Measurements from ENCODE around the gene RBM48.
A peak's percentile ranks its signal among the peaks of the same experiment; 100 is the strongest.
"Not testable (repeated sequence)": the region's sequence is repeated elsewhere in the genome, so short reads cannot be mapped to it uniquely, and the experiment has no call there.

Gene RBM48

DNA sequence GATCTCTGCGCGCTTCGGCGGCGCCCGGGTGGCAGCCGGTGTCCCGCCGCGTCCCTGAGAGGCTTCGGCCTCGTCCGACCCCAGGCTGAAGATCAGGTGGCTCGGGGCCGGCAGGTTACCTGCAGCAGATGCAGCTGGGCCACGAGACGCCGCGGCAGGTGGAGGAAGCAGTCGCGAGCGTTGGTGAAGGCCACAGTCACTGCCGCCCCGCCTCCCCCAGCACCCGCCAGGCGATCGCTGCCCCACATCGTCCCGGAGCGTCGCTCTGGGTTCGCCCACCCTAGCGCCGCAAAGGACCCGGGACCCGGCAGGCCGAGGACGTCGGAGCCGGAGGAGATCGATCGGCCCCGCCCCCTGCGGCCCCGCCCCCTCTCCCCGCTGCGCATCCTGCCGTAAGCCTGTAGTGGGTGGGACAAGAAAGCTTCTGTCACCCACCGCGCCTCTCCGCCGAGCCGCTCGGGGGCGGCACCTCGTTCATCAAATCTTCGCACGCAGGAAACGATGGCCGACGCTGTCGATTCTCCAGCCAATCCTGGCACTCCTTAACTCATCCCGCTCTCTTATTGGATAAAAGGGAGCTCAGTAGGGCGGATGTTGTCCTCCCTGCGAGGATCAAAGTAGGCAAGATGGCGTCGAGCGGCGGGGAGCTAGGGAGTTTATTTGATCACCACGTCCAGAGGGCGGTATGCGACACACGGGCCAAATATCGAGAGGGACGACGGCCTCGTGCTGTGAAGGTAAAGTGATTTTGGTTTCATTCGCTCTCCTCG is at the start of gene RBM48, which contains the start of gene PEX1:
Gene RBM48 (plus strand): TSS at position 608 of the 770 bp plus-strand sequence. CDS start 19 bp downstream, at position 627.
Gene PEX1 (minus strand): TSS at position 333 of the 770 bp plus-strand sequence. CDS start 85 bp downstream, at position 248.
- peak; percentile 100 for DNase-seq (ENCODE audit: low read depth)

DNA sequence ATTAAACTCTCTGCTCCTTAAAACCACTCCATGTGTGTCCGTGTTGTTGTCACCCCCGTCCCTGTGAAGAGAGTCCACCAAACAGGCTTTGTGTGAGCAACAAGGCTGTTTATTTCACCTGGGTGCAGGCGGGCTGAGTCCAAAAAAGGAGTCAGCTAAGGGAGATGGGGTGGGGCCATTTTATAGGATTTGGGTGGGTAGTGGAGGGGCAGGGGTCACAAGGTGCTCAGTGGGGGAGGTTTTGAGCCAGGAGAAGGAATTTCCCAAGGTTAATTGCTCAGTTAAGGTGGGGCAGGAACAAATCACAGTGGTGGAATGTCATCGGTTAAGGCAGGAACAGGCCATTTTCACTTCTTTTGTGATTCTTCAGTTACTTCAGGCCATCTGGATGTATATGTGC is 49.4 kb upstream of the RBM48 start:
- DNase-seq (ENCODE audit: low read depth), result not testable (repeated sequence)

DNA sequence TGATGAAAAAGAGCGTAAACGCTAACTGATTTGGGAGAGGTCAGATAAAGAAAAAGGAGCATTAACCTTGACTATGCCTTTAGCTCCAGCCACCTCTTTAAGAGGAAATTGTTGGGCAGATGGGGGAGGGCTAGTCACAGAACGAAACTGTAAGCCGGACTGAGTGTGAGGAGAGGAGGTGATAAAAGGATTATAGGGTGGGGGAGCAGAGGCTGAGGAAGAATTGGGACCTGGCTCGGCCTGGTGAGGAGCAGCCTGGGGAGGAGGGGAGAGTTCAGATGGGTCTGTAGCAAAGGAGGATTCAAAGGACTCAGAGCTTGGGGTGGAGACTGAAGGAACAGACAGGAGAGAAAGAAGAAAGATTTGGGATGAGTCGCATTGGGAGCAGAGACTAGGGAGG is 45.0 kb upstream of the RBM48 start:
- not testable (repeated sequence) for DNase-seq (ENCODE audit: low read depth)

- DNase-seq (ENCODE audit: low read depth), result not testable (repeated sequence)
Observed at GRCh38 chr7:92484226-92484625, 44.4 kb upstream of the RBM48 start.

GRCh38 chr7:92485267-92485892 is 43.2 kb upstream of the RBM48 start:
- no peak for DNase-seq (ENCODE audit: low read depth)

DNA sequence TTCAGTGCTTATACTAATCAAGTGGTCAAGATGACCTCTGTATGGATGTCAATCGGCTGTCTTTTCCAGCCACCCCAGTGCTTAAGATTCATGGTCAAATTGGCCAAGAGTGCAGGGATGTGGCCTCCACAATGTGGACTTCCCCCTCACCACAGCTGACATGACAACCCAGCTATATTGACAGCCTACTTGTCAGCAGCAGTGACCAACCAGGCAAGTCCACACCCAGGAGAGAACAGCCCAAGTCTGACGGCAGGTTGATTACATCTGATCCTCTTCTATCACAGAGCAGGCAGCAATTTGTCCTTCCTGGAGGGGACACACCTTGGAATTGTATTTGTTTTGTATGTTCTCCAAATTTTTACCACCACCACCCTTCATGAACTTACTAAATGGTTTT is 42.6 kb upstream of the RBM48 start:
- DNase-seq (ENCODE audit: low read depth), result no peak

DNA sequence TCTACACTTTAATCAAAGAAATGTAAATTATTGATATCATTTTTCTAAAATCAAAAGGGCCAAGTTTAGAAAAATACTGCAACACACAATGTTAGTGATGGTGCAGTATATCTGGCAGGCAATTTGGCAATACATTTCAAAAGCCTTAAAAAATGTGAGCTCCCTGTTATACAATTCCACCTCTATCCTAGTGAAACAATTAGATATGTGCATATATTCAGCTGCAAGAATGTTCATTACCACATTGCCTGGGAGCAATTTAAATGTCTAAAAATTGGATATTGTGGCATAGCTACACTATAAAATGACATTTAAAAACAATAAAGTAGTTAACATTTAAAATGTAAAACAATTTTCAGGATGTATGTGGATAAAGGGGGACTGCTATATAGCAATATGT is 40.8 kb upstream of the RBM48 start:
- DNase-seq (ENCODE audit: low read depth), result no peak

DNA sequence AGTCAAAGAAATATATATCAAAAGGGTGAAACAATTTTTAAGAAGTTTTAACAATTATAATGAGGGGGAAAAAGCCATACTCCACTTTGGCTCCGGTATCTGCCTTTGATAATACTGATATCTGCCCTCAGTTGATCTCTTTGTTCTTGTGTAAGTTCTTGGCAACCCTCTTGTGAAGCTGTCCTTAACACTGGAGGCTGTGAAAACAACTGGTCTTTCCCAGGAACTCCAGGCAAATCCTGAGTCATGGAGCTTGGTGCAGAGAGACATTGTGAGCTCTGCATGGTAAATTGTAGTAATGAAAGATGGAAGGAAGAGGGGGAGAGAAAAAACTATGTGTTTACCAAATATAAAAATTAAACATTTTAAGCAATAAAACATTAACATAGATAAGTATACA is 39.0 kb upstream of the RBM48 start:
- peak; percentile 41 for DNase-seq (ENCODE audit: low read depth)

DNA sequence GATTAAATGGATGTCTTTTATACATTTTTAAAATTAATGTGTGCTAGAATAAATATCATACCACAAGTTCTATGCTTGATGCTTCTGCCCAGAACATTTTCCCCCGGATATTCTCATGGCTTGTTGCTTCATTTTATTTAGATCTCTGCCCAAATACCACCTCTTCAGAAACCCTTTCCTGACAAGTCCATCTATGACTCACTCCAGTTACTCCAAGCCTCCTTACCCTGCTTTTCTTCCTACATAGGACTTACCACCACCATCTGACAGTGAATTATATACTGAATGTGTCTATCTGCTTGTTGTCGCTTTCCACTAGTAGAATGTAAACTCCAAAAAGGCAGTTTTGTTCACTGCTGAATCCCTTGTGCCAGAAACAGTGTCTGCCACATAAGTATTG is 31.7 kb upstream of the RBM48 start:
- peak; percentile 69 for DNase-seq (ENCODE audit: low read depth)

DNA sequence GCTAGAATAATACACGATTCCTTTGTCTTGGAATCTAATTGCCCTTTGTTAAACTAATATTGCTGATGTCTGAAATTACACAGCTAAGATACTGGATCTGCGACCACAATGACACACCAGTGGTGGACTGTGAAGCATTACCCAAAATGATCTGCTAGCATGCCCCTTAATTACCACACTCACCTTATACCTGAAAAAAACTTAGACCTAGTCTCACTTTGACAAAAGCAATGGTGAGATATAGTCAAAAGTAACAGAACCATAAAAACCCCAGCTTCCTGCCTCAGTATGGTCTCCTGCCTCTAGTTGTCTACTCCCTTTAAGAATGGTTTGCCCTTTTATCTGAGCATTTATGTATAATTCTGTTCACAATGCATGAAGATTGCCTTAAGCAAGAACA is 30.0 kb upstream of the RBM48 start:
- no peak for DNase-seq (ENCODE audit: low read depth)

GRCh38 chr7:92503767-92504166 is 24.8 kb upstream of the RBM48 start:
- no peak for DNase-seq (ENCODE audit: low read depth)

DNA sequence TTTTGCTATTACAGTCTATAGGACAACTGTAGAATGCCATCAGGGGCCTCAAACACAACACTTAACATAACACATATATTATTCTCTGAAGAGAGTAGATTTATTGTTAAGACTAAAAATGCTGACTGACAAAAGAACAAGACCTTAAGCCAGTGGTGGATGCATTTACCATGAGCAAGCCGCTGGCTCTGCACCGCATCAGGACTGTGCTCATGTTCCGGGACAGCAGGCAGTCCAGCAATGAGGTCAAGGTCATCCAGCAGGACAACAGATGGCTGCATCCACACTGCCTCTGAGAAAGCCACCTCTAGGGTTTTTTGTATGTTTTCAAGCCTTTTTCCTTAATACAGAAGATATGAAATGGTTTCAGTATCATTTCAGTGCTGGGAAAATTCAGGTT is 24.0 kb upstream of the RBM48 start:
- no peak for DNase-seq (ENCODE audit: low read depth)

DNA sequence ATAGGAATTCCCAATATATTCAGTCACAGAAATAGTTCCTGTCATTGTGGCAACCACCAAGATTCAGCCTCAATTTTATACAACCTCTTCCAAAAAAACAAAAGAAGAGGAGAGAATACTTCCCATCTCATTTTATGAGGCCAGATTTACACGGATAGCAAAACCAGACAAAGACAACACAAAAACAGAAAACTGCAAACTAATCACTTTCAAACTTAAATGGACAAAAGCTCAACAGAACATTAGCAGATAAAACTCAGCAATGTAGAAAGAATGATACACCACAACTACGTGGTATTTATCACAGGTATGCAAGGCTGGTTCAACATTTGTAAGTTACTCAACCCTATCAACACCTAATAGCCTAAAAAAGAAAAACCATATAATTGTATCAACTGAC is 22.2 kb upstream of the RBM48 start:
- no peak for DNase-seq (ENCODE audit: low read depth)

DNA sequence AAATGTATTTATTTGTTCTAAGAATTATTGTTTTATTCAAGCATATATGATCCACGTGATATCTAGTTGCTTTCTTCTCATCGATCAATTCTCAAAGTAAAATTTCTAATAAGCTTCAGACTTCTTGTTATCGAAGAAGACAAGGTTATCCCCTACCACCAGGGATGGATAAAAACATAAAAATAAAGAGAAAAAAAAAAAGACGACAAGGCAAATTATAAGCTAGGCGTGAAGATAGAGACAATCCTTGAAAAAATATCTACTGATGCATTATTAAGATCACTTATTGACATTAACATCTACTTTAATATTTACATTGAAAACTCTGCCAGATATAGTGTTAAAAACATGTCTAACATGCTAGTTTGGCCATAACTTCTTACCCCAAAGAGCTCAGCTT is 19.6 kb upstream of the RBM48 start:
- DNase-seq (ENCODE audit: low read depth), result no peak

DNA sequence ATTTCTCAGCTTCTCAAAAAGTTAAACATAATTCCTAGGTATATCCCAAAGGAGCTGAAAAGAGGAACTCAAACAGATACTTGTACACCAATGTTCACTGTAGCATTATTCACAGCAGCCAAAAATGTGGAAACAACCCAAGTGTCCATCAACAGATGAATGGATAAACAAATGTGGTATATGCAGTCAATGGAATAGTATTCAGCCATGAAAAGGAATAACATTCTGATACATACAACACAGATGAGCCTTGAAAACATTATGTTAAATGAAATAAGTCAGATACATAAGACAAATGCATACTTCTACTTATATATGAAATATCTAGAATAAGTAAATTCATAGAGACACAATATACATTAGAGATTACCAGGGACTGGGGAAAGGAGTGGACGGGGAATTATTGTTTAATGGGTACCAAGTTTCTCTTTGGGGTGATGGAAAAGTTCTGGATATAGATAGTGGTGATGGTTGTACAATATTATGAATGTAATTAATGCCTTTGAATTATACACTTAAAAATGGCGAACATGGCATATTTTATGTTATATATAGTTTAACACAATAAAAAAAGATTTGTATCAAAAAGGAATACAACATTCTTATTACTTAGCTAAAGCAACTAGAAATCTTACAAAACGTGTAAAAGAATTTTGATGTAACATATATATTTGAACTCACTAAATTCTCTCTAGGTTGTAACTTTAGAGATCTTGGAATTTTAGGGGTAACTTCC is 15.3 kb upstream of the RBM48 start:
- no peak for DNase-seq (ENCODE audit: low read depth)

- DNase-seq (ENCODE audit: low read depth), result peak; percentile 60
Observed at GRCh38 chr7:92517631-92518030, 11.0 kb upstream of the RBM48 start.

GRCh38 chr7:92520024-92520423 is 8.6 kb upstream of the RBM48 start:
- DNase-seq (ENCODE audit: low read depth), result no peak

GRCh38 chr7:92523110-92523509 is 5.5 kb upstream of the RBM48 start:
- no peak for DNase-seq (ENCODE audit: low read depth)

- peak; percentile 43 for DNase-seq (ENCODE audit: low read depth)
Observed at GRCh38 chr7:92527300-92528187, 1.1 kb upstream of the RBM48 start.

DNA sequence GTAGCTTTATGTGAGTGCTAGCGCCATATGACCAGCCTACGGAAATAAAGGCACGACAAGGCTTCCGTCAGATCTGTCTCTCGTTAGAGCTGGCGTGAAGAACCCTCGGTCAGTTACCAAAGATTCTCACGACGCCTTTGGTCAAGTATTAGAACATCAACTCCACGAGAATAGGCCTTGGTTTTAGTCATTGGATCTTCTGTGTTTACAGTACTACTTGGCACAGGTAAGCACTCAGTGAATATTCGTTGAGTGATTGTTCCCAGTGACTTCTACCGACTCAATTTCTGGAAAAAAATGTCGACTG is 316 bp downstream of the RBM48 start:
- no peak for DNase-seq (ENCODE audit: low read depth)

GRCh38 chr7:92534572-92534971 is 6.0 kb downstream of the RBM48 start:
- no peak for DNase-seq (ENCODE audit: low read depth)

- DNase-seq (ENCODE audit: low read depth), result not testable (repeated sequence)
Observed at GRCh38 chr7:92543542-92543941, 14.9 kb downstream of the RBM48 start.

All from iris pigment epithelial cell (primary cell).